Neural progenitor cell (in vitro differentiated cells): ENCODE results near the gene CNPY1.

Experiments
- EZH2phosphoT487 ChIP-seq: fragments of 200-600 bp; sonication (generic); IDR thresholded peaks from 2 replicates; pipeline ENCODE4 v1.6.1; 2017; ENCODE audit warnings: antibody characterized with exemption
- TF ChIP-seq, protein P1 (sequence below): fragments of 200-600 bp; sonication (generic); IDR thresholded peaks from 2 replicates; pipeline ENCODE4 v1.5.1; 2017; ENCODE audit warnings: antibody characterized with exemption, mild to moderate bottlenecking

DNA sequence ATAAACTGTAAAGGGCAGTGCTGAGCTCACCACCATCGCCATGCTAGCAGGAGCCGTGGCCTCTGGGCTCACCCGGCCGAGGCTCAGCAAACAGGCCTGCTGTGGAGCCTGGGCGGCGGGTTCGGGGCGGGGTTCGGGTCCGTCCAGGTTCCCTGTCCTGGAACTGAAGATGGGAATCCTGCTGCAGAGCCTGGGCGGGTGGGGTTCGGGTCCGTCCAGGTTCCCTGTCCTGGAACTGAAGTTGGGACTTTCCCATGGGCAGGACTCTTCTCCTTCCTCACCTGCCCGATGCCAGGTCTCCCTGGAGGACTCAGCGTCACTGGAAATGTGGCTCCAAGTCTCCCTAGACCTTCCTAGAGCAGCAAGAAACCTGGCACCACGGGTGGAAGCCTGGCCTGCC lies 51.8 kb downstream of the CNPY1 start:
- TF ChIP-seq, protein P1, sequence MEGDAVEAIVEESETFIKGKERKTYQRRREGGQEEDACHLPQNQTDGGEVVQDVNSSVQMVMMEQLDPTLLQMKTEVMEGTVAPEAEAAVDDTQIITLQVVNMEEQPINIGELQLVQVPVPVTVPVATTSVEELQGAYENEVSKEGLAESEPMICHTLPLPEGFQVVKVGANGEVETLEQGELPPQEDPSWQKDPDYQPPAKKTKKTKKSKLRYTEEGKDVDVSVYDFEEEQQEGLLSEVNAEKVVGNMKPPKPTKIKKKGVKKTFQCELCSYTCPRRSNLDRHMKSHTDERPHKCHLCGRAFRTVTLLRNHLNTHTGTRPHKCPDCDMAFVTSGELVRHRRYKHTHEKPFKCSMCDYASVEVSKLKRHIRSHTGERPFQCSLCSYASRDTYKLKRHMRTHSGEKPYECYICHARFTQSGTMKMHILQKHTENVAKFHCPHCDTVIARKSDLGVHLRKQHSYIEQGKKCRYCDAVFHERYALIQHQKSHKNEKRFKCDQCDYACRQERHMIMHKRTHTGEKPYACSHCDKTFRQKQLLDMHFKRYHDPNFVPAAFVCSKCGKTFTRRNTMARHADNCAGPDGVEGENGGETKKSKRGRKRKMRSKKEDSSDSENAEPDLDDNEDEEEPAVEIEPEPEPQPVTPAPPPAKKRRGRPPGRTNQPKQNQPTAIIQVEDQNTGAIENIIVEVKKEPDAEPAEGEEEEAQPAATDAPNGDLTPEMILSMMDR: no peak
- no peak for TF ChIP-seq EZH2phosphoT487
